ENCODE data around the gene FOXF2. TPM values are rescaled to one million over a fixed set of nuclear protein-coding genes. Genes with fewer than 3 reads are reported as not detected.

Gene FOXF2
- total RNA-seq, 1 experiment from 2014 or later, result not detected

DNA sequence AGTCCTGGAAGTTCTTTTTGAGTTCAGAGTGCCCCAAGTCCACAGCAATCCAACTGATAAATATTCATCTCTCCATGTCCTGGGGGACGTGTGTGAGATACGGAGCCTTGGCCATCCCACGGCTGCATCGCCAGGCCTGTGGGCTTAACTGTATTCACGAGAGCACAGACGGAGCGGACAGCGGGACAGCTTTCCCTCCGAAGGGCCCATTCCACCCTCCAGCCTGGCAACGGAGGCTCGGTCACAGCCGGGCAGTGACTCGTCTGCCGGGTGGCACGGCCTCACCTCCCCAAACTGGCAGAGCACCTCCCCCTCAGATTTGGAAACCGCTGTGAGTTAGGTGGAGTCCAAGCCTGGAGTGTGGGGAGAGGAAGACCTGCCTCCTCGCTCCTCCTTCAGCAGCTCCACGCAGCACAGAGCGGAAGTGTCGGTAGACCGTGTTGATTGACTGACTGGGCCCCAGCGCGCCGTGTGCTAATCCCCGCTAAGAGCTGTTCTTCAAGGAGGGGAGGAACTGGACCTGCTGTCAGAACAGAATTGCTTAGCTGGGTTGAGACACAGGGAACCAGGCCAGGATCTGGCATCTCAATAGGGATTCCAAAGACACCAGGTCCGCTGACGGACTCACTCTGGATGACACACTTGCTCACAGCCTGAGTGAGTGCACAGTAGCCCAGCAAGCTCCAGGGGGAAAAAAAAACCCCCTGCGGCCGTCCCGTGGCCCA is 10.9 kb downstream of the FOXF2 start:
- Histone ChIP-seq H3K4me2 (ENCODE audit: low read length) (no peak overlapping the region), H3K9me3 (ENCODE audit: low read length) (no peaks in the 10 kb centered on the region), H3K9me2 (replicated peaks; ENCODE audit: low read length) (no peaks in the 10 kb centered on the region), H2AFZ (ENCODE audit: low read length) (no peak overlapping the region), H4K20me1 (ENCODE audit: low read length) (no peaks in the 10 kb centered on the region), H3K36me3 (ENCODE audit: low read depth, low read length) (no peaks in the 10 kb centered on the region), H3F3A (ENCODE audit: low read length, unreplicated experiment) (no peaks in the 10 kb centered on the region), H3K27ac (ENCODE audit: low read length) (no peak overlapping the region), H3K9ac (ENCODE audit: low read length) (no peak overlapping the region), H3K27me3 (ENCODE audit: low read length) (peaks cover 58% of the 10 kb centered on the region), H3K4me3 (ENCODE audit: low read length) (no peak overlapping the region), H3K79me2 (ENCODE audit: low read length) (no peaks in the 10 kb centered on the region), H3K4me1 (ENCODE audit: insufficient read depth, low read length) (no peaks in the 10 kb centered on the region)
- intact Hi-C loops (cut with micrococcal nuclease), result no loop called here
- BruUV-seq (replicated peaks), result no TSS peak
- ChIA-PET POLR2A (ENCODE audit: unreplicated experiment) (no interaction called here), CTCF (no interaction called here)
- DNase-seq (no peak), ATAC-seq (no peak)
- TF ChIP-seq EZH2phosphoT487 (IDR thresholded peaks at IDR 0.05; ENCODE audit: borderline replicate concordance, low read length) (no peak), EZH2 (IDR thresholded peaks at IDR 0.05; ENCODE audit: low read length, unreplicated experiment) (no peak)
- TF ChIP-seq, protein P1, sequence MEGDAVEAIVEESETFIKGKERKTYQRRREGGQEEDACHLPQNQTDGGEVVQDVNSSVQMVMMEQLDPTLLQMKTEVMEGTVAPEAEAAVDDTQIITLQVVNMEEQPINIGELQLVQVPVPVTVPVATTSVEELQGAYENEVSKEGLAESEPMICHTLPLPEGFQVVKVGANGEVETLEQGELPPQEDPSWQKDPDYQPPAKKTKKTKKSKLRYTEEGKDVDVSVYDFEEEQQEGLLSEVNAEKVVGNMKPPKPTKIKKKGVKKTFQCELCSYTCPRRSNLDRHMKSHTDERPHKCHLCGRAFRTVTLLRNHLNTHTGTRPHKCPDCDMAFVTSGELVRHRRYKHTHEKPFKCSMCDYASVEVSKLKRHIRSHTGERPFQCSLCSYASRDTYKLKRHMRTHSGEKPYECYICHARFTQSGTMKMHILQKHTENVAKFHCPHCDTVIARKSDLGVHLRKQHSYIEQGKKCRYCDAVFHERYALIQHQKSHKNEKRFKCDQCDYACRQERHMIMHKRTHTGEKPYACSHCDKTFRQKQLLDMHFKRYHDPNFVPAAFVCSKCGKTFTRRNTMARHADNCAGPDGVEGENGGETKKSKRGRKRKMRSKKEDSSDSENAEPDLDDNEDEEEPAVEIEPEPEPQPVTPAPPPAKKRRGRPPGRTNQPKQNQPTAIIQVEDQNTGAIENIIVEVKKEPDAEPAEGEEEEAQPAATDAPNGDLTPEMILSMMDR (conservative IDR thresholded peaks at IDR 0.05; ENCODE audit: low read depth, low read length), result no peak

DNA sequence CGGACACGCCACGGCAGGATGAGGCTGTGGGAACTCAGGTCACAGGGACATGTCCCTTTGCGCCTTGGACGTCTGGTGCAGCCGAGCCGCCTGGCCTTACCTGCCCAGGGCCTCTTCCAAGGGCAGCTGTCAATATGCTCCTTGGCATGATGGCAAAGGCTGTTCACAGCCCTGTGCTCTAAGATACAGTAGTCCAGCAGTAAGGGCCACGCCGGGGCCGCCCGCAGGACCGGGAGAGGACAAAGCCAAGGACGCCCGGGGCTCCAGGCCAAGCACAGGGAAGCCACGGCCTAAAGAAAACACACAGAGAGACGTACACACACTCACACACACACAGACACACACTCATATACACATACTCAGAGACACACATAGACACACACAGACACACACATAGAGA is 13.0 kb downstream of the FOXF2 start:
- no peaks in the 10 kb centered on the region for H3K9me3 ChIP-seq (ENCODE audit: low read length)

DNA sequence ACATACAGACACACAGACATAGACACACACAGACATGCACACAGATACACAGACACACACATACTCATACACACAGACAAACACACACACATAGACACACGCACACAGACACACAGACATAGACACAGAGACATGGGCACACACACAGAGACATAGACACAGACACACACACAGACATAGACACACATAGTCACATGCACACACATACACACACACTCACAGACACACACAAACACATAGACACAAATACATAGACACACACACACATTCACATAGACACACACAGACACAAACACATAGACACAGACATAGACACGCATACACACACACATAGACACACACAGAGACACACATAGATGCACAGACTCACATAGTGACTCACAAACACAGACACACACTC is 13.5 kb downstream of the FOXF2 start:
- ATAC-seq, result no peak
- H2AFZ ChIP-seq (ENCODE audit: low read length), result no peak overlapping the region
- H4K20me1 ChIP-seq (ENCODE audit: low read length), result no peaks in the 10 kb centered on the region
- H3K4me1 ChIP-seq (ENCODE audit: insufficient read depth, low read length), result no peaks in the 10 kb centered on the region
- H3K36me3 ChIP-seq (ENCODE audit: low read depth, low read length), result no peaks in the 10 kb centered on the region
- BruUV-seq (replicated peaks), result no TSS peak
- no peak overlapping the region for H3K4me2 ChIP-seq (ENCODE audit: low read length)
- DNase-seq, result no peak
- no peak overlapping the region for H3K4me3 ChIP-seq (ENCODE audit: low read length)
- H3K9ac ChIP-seq (ENCODE audit: low read length), result no peak overlapping the region
- intact Hi-C loops (cut with micrococcal nuclease), result no loop called here
- H3K9me2 ChIP-seq (replicated peaks; ENCODE audit: low read length), result no peaks in the 10 kb centered on the region
- no peaks in the 10 kb centered on the region for H3K9me3 ChIP-seq (ENCODE audit: low read length)
- H3K27ac ChIP-seq (ENCODE audit: low read length), result no peak overlapping the region
- peaks cover 45% of the 10 kb centered on the region for H3K27me3 ChIP-seq (ENCODE audit: low read length)
- H3K79me2 ChIP-seq (ENCODE audit: low read length), result no peaks in the 10 kb centered on the region
- H3F3A ChIP-seq (ENCODE audit: low read length, unreplicated experiment), result no peaks in the 10 kb centered on the region
- ChIA-PET POLR2A (ENCODE audit: unreplicated experiment) (no interaction called here), CTCF (no interaction called here)
- TF ChIP-seq, protein P1 (conservative IDR thresholded peaks at IDR 0.05; ENCODE audit: low read depth, low read length), result no peak
- TF ChIP-seq EZH2 (IDR thresholded peaks at IDR 0.05; ENCODE audit: low read length, unreplicated experiment) (no peak), EZH2phosphoT487 (IDR thresholded peaks at IDR 0.05; ENCODE audit: borderline replicate concordance, low read length) (no peak)

More for the DNA sequence above, 13.0 kb downstream of the FOXF2 start:
- CTCF ChIA-PET, result interaction anchor here (1.1 kb wide), 1 partner anchor 22 kb away, joined by 5 read pairs; no protein-coding TSS in a partner anchor
- H3K4me1 ChIP-seq (ENCODE audit: insufficient read depth, low read length), result no peaks in the 10 kb centered on the region
- H3K36me3 ChIP-seq (ENCODE audit: low read depth, low read length), result no peaks in the 10 kb centered on the region
- H3K4me3 ChIP-seq (ENCODE audit: low read length), result no peak overlapping the region
- peaks cover 45% of the 10 kb centered on the region for H3K27me3 ChIP-seq (ENCODE audit: low read length)
- H3K4me2 ChIP-seq (ENCODE audit: low read length), result no peak overlapping the region
- TF ChIP-seq, protein P1 (conservative IDR thresholded peaks at IDR 0.05; ENCODE audit: low read depth, low read length), result no peak
- TF ChIP-seq EZH2phosphoT487 (IDR thresholded peaks at IDR 0.05; ENCODE audit: borderline replicate concordance, low read length) (no peak), EZH2 (IDR thresholded peaks at IDR 0.05; ENCODE audit: low read length, unreplicated experiment) (no peak)
- DNase-seq (no peak), ATAC-seq (no peak)
- no peaks in the 10 kb centered on the region for H3K9me2 ChIP-seq (replicated peaks; ENCODE audit: low read length)
- no peaks in the 10 kb centered on the region for H4K20me1 ChIP-seq (ENCODE audit: low read length)
- H3K9ac ChIP-seq (ENCODE audit: low read length), result no peak overlapping the region
- POLR2A ChIA-PET (ENCODE audit: unreplicated experiment), result no interaction called here
- intact Hi-C loops (cut with micrococcal nuclease), result no loop called here
- H3K79me2 ChIP-seq (ENCODE audit: low read length), result no peaks in the 10 kb centered on the region
- no peaks in the 10 kb centered on the region for H3F3A ChIP-seq (ENCODE audit: low read length, unreplicated experiment)
- BruUV-seq (replicated peaks), result no TSS peak
- no peak overlapping the region for H3K27ac ChIP-seq (ENCODE audit: low read length)
- H2AFZ ChIP-seq (ENCODE audit: low read length), result no peak overlapping the region
